ENCODE data around the gene ZBTB7C. TPM values are rescaled to one million over a fixed set of nuclear protein-coding genes. Genes with fewer than 3 reads are reported as not detected.

ZBTB7C gene
- total RNA-seq, 1 experiment from 2014 or later = not detected

- TF ChIP-seq CTCF (IDR thresholded peaks at IDR 0.05; ENCODE audit: unreplicated experiment) = no peak
- no peak for DNase-seq
- no peaks in the 10 kb centered on the region for H3K4me1 Mint-ChIP-seq (ENCODE audit: low read depth, unreplicated experiment)
- peaks cover 40% of the 10 kb centered on the region for H3K27me3 Mint-ChIP-seq (ENCODE audit: unreplicated experiment)
- no TSS peak for BruUV-seq (replicated peaks)
- H3K9me3 Mint-ChIP-seq (ENCODE audit: low read depth, unreplicated experiment) = no peaks in the 10 kb centered on the region
- intact Hi-C loops (cut with micrococcal nuclease; ENCODE audit: unreplicated experiment) = no loop called here
- H3K4me3 Mint-ChIP-seq (ENCODE audit: low read depth, unreplicated experiment) = no peak overlapping the region
- CTCF ChIA-PET = no interaction called here
- H3K27ac Mint-ChIP-seq (ENCODE audit: unreplicated experiment) = no peak overlapping the region
- no peaks in the 10 kb centered on the region for H3K36me3 Mint-ChIP-seq (ENCODE audit: insufficient read depth, unreplicated experiment)
Measured at GRCh38 chr18:48323151-48323550, 86.0 kb downstream of the ZBTB7C start.

GRCh38 chr18:48321536-48321935 lies 87.6 kb downstream of the ZBTB7C start:
- Mint-ChIP-seq H3K27me3 (ENCODE audit: unreplicated experiment) (peaks cover 41% of the 10 kb centered on the region), H3K36me3 (ENCODE audit: insufficient read depth, unreplicated experiment) (no peaks in the 10 kb centered on the region), H3K27ac (ENCODE audit: unreplicated experiment) (no peak overlapping the region), H3K4me1 (ENCODE audit: low read depth, unreplicated experiment) (no peaks in the 10 kb centered on the region), H3K4me3 (ENCODE audit: low read depth, unreplicated experiment) (no peak overlapping the region), H3K9me3 (ENCODE audit: low read depth, unreplicated experiment) (no peaks in the 10 kb centered on the region)
- no TSS peak for BruUV-seq (replicated peaks)
- DNase-seq = no peak
- CTCF ChIA-PET = no interaction called here
- intact Hi-C loops (cut with micrococcal nuclease; ENCODE audit: unreplicated experiment) = no loop called here
- TF ChIP-seq CTCF (IDR thresholded peaks at IDR 0.05; ENCODE audit: unreplicated experiment) = no peak

GRCh38 chr18:48321121-48321520 lies 88.1 kb downstream of the ZBTB7C start:
- BruUV-seq (replicated peaks) = no TSS peak
- no peaks in the 10 kb centered on the region for H3K4me1 Mint-ChIP-seq (ENCODE audit: low read depth, unreplicated experiment)
- intact Hi-C loops (cut with micrococcal nuclease; ENCODE audit: unreplicated experiment) = no loop called here
- H3K27me3 Mint-ChIP-seq (ENCODE audit: unreplicated experiment) = peaks cover 45% of the 10 kb centered on the region
- CTCF ChIA-PET = no interaction called here
- H3K4me3 Mint-ChIP-seq (ENCODE audit: low read depth, unreplicated experiment) = no peak overlapping the region
- H3K36me3 Mint-ChIP-seq (ENCODE audit: insufficient read depth, unreplicated experiment) = no peaks in the 10 kb centered on the region
- no peak for TF ChIP-seq CTCF (IDR thresholded peaks at IDR 0.05; ENCODE audit: unreplicated experiment)
- H3K27ac Mint-ChIP-seq (ENCODE audit: unreplicated experiment) = no peak overlapping the region
- no peaks in the 10 kb centered on the region for H3K9me3 Mint-ChIP-seq (ENCODE audit: low read depth, unreplicated experiment)
- DNase-seq = no peak

GRCh38 chr18:48320639-48320945 lies 88.6 kb downstream of the ZBTB7C start:
- TF ChIP-seq CTCF (IDR thresholded peaks at IDR 0.05; ENCODE audit: unreplicated experiment) = no peak
- Mint-ChIP-seq H3K4me3 (ENCODE audit: low read depth, unreplicated experiment) (no peak overlapping the region), H3K9me3 (ENCODE audit: low read depth, unreplicated experiment) (no peaks in the 10 kb centered on the region), H3K27ac (ENCODE audit: unreplicated experiment) (no peak overlapping the region), H3K27me3 (ENCODE audit: unreplicated experiment) (peaks cover 50% of the 10 kb centered on the region), H3K4me1 (ENCODE audit: low read depth, unreplicated experiment) (no peaks in the 10 kb centered on the region), H3K36me3 (ENCODE audit: insufficient read depth, unreplicated experiment) (no peaks in the 10 kb centered on the region)
- CTCF ChIA-PET = no interaction called here
- intact Hi-C loops (cut with micrococcal nuclease; ENCODE audit: unreplicated experiment) = no loop called here
- no peak for DNase-seq
- BruUV-seq (replicated peaks) = no TSS peak

Measured in Calu3 (cell line).